Measurements from ENCODE around the gene DIO1. TPM values are rescaled to one million over a fixed set of nuclear protein-coding genes. Genes with fewer than 3 reads are reported as not detected.

DIO1 gene
- total and polyA plus RNA-seq, 2 donors from 2014 or later: 2.9 to 40.6 TPM

DNA sequence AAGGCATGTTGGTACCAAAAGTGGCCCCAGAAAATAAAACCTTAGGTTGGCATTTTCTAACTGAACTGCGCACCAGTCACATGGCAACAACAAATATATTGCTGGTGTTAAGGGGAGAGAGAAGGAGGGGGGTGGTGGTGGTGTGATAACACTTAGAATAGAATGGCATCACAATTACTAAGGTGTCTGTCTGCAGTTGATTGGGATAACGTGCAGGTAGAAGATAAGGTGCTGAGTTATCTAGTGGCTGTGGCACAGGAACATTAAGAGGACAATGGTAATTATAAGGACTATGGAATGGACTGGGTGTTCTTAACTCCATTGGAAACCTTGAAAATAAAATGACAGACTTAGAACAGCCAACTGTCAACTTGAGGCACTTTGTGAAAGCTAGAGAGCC lies 3.0 kb upstream of the DIO1 start:
- intact Hi-C loops (cut with DNase I): loop anchor here (10.0 kb wide), 1 partner anchor 54 kb away; the partner anchor contains the start of genes IFT25 and LRRC42
- peaks cover 3 to 11% (median 6%) of the 10 kb centered on the region in 3 donors for H3K4me1 ChIP-seq (ENCODE audit: control insufficient read depth in 2 of 3, insufficient read depth in 2 of 3, low read depth in 1 of 3, low read length in 3 of 3)
- no peaks in the 10 kb centered on the region for H3K27me3 ChIP-seq (ENCODE audit: control insufficient read depth, insufficient read depth, low read length)
- H3K4me3 ChIP-seq (ENCODE audit: low read length in 3 of 3): no peak overlapping the region
- H3K36me3 ChIP-seq (ENCODE audit: control insufficient read depth in 2 of 3, insufficient read depth in 3 of 3, low read length in 3 of 3): peaks cover 0 to 2% (median 0%) of the 10 kb centered on the region in 3 donors
- H3K9me3 ChIP-seq (ENCODE audit: control insufficient read depth in 2 of 3, insufficient read depth in 1 of 3, low read length in 3 of 3): no peaks in the 10 kb centered on the region
- no peak overlapping the region for H3K9ac ChIP-seq (ENCODE audit: low read length in 3 of 3)
- DNase-seq (no peak), FAIRE-seq (no peak)
- no peak overlapping the region for H3K27ac ChIP-seq (ENCODE audit: low read depth in 2 of 2, low read length in 2 of 2)
- TF ChIP-seq, protein P1, sequence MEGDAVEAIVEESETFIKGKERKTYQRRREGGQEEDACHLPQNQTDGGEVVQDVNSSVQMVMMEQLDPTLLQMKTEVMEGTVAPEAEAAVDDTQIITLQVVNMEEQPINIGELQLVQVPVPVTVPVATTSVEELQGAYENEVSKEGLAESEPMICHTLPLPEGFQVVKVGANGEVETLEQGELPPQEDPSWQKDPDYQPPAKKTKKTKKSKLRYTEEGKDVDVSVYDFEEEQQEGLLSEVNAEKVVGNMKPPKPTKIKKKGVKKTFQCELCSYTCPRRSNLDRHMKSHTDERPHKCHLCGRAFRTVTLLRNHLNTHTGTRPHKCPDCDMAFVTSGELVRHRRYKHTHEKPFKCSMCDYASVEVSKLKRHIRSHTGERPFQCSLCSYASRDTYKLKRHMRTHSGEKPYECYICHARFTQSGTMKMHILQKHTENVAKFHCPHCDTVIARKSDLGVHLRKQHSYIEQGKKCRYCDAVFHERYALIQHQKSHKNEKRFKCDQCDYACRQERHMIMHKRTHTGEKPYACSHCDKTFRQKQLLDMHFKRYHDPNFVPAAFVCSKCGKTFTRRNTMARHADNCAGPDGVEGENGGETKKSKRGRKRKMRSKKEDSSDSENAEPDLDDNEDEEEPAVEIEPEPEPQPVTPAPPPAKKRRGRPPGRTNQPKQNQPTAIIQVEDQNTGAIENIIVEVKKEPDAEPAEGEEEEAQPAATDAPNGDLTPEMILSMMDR (IDR thresholded peaks at IDR 0.05; ENCODE audit: borderline replicate concordance, extremely low read depth, insufficient read depth): no peak

DNA sequence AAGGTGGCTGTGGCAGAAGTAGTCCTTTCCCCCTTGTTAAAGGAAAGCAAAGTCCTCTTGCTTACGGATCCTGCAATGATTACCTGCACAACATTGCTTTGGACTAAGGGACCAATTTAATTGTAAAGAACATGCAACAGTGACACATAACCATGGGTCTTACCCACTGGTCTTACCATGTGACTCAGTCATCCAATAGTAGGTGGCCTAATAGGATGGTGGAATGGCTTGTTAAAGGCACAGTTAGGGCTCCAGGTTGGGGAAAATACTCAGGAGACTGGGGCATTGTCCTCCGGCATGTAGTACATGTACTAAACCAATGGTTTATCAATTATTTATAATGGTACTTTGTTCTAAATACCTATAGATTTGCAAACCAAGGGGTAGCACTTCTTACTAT lies 2.3 kb upstream of the DIO1 start:
- Histone ChIP-seq H3K36me3 (ENCODE audit: control insufficient read depth in 2 of 3, insufficient read depth in 3 of 3, low read length in 3 of 3) (no peaks in the 10 kb centered on the region), H3K9me3 (ENCODE audit: control insufficient read depth in 2 of 3, insufficient read depth in 1 of 3, low read length in 3 of 3) (no peaks in the 10 kb centered on the region), H3K9ac (ENCODE audit: low read length in 3 of 3) (no peak overlapping the region), H3K27me3 (ENCODE audit: control insufficient read depth, insufficient read depth, low read length) (no peaks in the 10 kb centered on the region), H3K4me1 (ENCODE audit: control insufficient read depth in 2 of 3, insufficient read depth in 2 of 3, low read depth in 1 of 3, low read length in 3 of 3) (peaks cover 3 to 11% (median 6%) of the 10 kb centered on the region in 3 donors), H3K4me3 (ENCODE audit: low read length in 3 of 3) (no peak overlapping the region), H3K27ac (ENCODE audit: low read depth in 2 of 2, low read length in 2 of 2) (no peak overlapping the region)
- no peak for FAIRE-seq
- TF ChIP-seq, protein P1 (IDR thresholded peaks at IDR 0.05; ENCODE audit: borderline replicate concordance, extremely low read depth, insufficient read depth): no peak
- no peak for DNase-seq
- intact Hi-C loops (cut with DNase I): loop anchor here (10.0 kb wide), 1 partner anchor 53 kb away; the partner anchor contains the start of genes IFT25 and LRRC42

- no peak overlapping the region for H3K9ac ChIP-seq (ENCODE audit: low read length in 3 of 3)
- no peak overlapping the region for H3K27ac ChIP-seq (ENCODE audit: low read depth in 2 of 2, low read length in 2 of 2)
- no peaks in the 10 kb centered on the region for H3K27me3 ChIP-seq (ENCODE audit: control insufficient read depth, insufficient read depth, low read length)
- H3K9me3 ChIP-seq (ENCODE audit: control insufficient read depth in 2 of 3, insufficient read depth in 1 of 3, low read length in 3 of 3): no peaks in the 10 kb centered on the region
- DNase-seq (no peak), FAIRE-seq (no peak)
- intact Hi-C loops (cut with DNase I): loop anchor here (10.0 kb wide), 1 partner anchor 52 kb away; the partner anchor contains the start of genes IFT25 and LRRC42
- no peak overlapping the region for H3K4me3 ChIP-seq (ENCODE audit: low read length in 3 of 3)
- H3K4me1 ChIP-seq (ENCODE audit: control insufficient read depth in 2 of 3, insufficient read depth in 2 of 3, low read depth in 1 of 3, low read length in 3 of 3): peaks cover 3 to 11% (median 6%) of the 10 kb centered on the region in 3 donors
- no peaks in the 10 kb centered on the region for H3K36me3 ChIP-seq (ENCODE audit: control insufficient read depth in 2 of 3, insufficient read depth in 3 of 3, low read length in 3 of 3)
- TF ChIP-seq, protein P1 (IDR thresholded peaks at IDR 0.05; ENCODE audit: borderline replicate concordance, extremely low read depth, insufficient read depth): no peak
These were observed 1.1 kb upstream of the DIO1 start for GRCh38 chr1:53892911-53893310.

All from kidney (tissue), 14 donors.